ENCODE data around the gene SPPL2B.

Gene SPPL2B

GRCh38 chr19:2336528-2337328 is 8.2 kb downstream of the SPPL2B start:
- no peak overlapping the region for H3K27ac ChIP-seq
- no peak for TF ChIP-seq CTCF (conservative IDR thresholded peaks at IDR 0.05)

- no peak for TF ChIP-seq CTCF (conservative IDR thresholded peaks at IDR 0.05)
Measured at GRCh38 chr19:2337329-2337707, 8.8 kb downstream of the SPPL2B start.

GRCh38 chr19:2338055-2338615 is 9.7 kb downstream of the SPPL2B start:
- H3K27ac ChIP-seq, result no peak overlapping the region
- TF ChIP-seq CTCF (conservative IDR thresholded peaks at IDR 0.05), result no peak

More at GRCh38 chr19:2337329-2337707, 8.8 kb downstream of the SPPL2B start:
- no peak overlapping the region for H3K27ac ChIP-seq

- TF ChIP-seq CTCF (conservative IDR thresholded peaks at IDR 0.05), result no peak
- no peak overlapping the region for H3K27ac ChIP-seq
Measured at GRCh38 chr19:2338751-2339643, 10.5 kb downstream of the SPPL2B start.

GRCh38 chr19:2339644-2340310 is 11.3 kb downstream of the SPPL2B start:
- TF ChIP-seq CTCF (conservative IDR thresholded peaks at IDR 0.05), result no peak

GRCh38 chr19:2340496-2341243 is 12.2 kb downstream of the SPPL2B start:
- no peak overlapping the region for H3K27ac ChIP-seq
- no peak for TF ChIP-seq CTCF (conservative IDR thresholded peaks at IDR 0.05)

More at GRCh38 chr19:2339644-2340310, 11.3 kb downstream of the SPPL2B start:
- H3K27ac ChIP-seq, result no peak overlapping the region

All from VCaP (cell line).